Thoracic aorta endothelial cell (primary cell): Measurements from ENCODE around the gene RPL10. TPM values are rescaled to one million over a fixed set of nuclear protein-coding genes. Genes with fewer than 3 reads are reported as not detected.

Source experiments
- small RNA-seq: library from RNA; depleted of rRNA; stranded (forward); fragments of <200 nt; gene quantifications from one replicate; pipeline ENCODE3, GENCODE V24; 2012
- total RNA-seq: library from RNA; depleted of rRNA; stranded (reverse); fragments of >200 nt; gene quantifications from 2 replicates; pipeline ENCODE4 v1.2.3, GENCODE V29; 2012

RPL10 gene
- 2,059 and 2,767 TPM in 2 replicates for total RNA-seq

GRCh38 chrX:154397888-154398667 is at the start of gene RPL10:
Gene RPL10 (plus strand): TSS chrX:154398377. CDS start chrX:154398520, 143 bp downstream.

GRCh38 chrX:154374313-154375155 is 23.6 kb upstream of the RPL10 start, which contains the start of gene FLNA:
Gene FLNA (minus strand): TSS chrX:154374634. CDS start chrX:154371245, 3,389 bp downstream.

GRCh38 chrX:154378799-154379568 is 19.2 kb upstream of the RPL10 start, which contains the start of gene EMD:
Gene EMD (plus strand): TSS chrX:154379295. CDS start chrX:154379485, 190 bp downstream.

GRCh38 chrX:154409222-154409871 is 11.2 kb downstream of the RPL10 start, which contains the start of gene DNASE1L1:
Gene DNASE1L1 (minus strand): TSS chrX:154409254. CDS start chrX:154405568, 3,686 bp downstream.

GRCh38 chrX:154428176-154429171 is 30.3 kb downstream of the RPL10 start, which contains the start of gene ATP6AP1:
Gene ATP6AP1 (plus strand): TSS chrX:154428677. CDS start chrX:154428693, 16 bp downstream.

GRCh38 chrX:154436983-154437752 is 39.0 kb downstream of the RPL10 start, which contains the start of gene GDI1:
Gene GDI1 (plus strand): TSS chrX:154437154. CDS start chrX:154437255, 101 bp downstream.

GRCh38 chrX:154443992-154444754 is 46.0 kb downstream of the RPL10 start, which contains the start of gene FAM50A:
Gene FAM50A (plus strand): TSS chrX:154444141. CDS start chrX:154444236, 95 bp downstream.

Small RNAs within 50 kb of the gene (small RNA-seq; reads per million reads assigned to genes)
- not detected for gene MIR6858
- gene SNORA70: not detected

Other genes starting within 250 kb of the RPL10 start
- not detected in 2 replicates for gene OPN1MW, start 215.8 kb upstream of the RPL10 start, total RNA-seq
- gene OPN1MW2, start 178.6 kb upstream of the RPL10 start, total RNA-seq: not detected in 2 replicates
- not detected in 2 replicates for gene OPN1MW3, start 140.8 kb upstream of the RPL10 start, total RNA-seq
- gene TEX28, start 103.3 kb upstream of the RPL10 start, total RNA-seq: not detected in 2 replicates
- under 0.01 TPM in 1 of 2 replicates, not detected in the other for gene TKTL1, start 102.6 kb upstream of the RPL10 start, total RNA-seq
- 1,397 and 1,424 TPM in 2 replicates for gene FLNA, start 23.7 kb upstream of the RPL10 start, total RNA-seq
- 32.3 and 38.3 TPM in 2 replicates for gene EMD, start 19.1 kb upstream of the RPL10 start, total RNA-seq
- 72.6 and 76.0 TPM in 2 replicates for gene DNASE1L1, start 10.9 kb downstream of the RPL10 start, total RNA-seq
- 19.4 and 23.1 TPM in 2 replicates for gene TAFAZZIN, start 13.2 kb downstream of the RPL10 start, total RNA-seq
- 65.6 and 70.3 TPM in 2 replicates for gene ATP6AP1, start 30.3 kb downstream of the RPL10 start, total RNA-seq
- 76.2 and 88.4 TPM in 2 replicates for gene GDI1, start 38.8 kb downstream of the RPL10 start, total RNA-seq
- gene FAM50A, start 45.8 kb downstream of the RPL10 start, total RNA-seq: 30.4 and 43.2 TPM in 2 replicates
- gene PLXNA3, start 59.9 kb downstream of the RPL10 start, total RNA-seq: 8.4 and 13.8 TPM in 2 replicates
- gene LAGE3, start 80.9 kb downstream of the RPL10 start, total RNA-seq: 8.5 and 12.9 TPM in 2 replicates
- gene UBL4A, start 88.2 kb downstream of the RPL10 start, total RNA-seq: 32.4 and 32.8 TPM in 2 replicates
- 17.3 and 18.7 TPM in 2 replicates for gene SLC10A3, start 92.3 kb downstream of the RPL10 start, total RNA-seq
- 14.5 and 18.2 TPM in 2 replicates for gene FAM3A, start 117.9 kb downstream of the RPL10 start, total RNA-seq
- 92.0 and 104 TPM in 2 replicates for gene G6PD, start 148.5 kb downstream of the RPL10 start, total RNA-seq
- 20.2 and 21.4 TPM in 2 replicates for gene IKBKG, start 149.2 kb downstream of the RPL10 start, total RNA-seq
- not detected in 2 replicates for gene CTAG1A, start 186.8 kb downstream of the RPL10 start, total RNA-seq
- not detected in 2 replicates for gene CTAG1B, start 220.9 kb downstream of the RPL10 start, total RNA-seq